Measurements from ENCODE around the gene MOB3A.
"Not testable (repeated sequence)": the region's sequence is repeated elsewhere in the genome, so short reads cannot be mapped to it uniquely, and the experiment has no call there.

Gene MOB3A

DNA sequence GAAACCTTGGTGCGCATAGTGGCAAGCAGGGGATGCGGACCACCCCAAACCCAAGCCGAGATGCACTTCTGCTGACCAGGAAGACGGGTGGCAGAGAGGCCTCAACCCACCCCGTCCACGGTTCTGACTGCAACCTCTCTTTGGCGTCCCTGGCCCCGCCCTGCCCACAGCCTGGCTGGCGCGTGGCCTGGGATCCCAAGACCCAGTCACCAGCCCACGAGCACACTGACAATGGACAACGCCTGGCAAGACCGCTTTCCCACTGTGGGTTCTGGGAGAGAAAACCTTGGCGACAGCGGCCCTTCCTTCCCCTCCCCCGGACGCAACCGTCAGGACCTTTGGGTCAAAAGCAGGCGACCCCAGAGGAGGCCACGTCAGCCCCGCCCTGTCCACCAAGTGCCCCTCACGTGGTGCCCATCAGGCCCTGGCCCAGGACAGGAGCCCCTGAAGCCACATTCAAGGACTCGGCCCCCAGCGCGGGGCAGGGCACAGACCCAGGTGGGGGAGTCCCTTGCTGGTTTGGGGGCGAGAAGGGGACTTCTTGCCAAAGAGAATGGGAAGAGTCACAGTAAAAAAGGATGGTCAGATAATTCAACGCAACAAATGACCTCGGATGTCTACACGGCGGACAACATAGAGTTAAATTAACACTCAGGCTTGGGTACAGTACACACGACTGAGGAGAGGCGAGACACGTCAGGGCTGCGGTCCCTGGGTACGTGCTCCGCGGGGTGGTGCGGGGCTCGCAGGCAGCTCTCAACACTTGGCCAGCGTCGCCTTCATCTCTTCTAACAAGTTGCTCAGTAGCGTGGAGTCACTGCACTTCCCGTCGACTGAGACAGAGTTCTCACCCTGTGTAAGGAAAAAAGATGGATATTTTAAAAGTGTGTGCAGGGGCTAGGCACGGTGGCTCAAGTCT, 5.5 kb upstream of the MOB3A start:
- DNase-seq: no peak

DNA sequence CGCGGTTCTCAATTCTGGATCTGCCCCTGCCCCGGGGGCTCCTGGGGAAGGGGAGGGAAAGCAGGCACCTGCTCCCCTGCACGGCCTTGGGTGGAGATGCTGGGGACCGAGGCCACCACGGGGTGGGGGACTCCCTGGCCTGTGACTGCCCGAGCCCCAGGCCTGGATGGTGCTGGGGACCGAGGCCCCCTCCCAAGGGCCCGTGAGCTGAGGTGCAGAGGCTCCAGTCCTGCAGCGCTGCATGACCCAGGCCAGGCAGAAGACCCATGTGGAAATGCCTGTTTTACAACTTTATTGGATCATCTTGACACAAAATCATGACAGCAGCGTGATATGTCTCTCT, 4.6 kb upstream of the MOB3A start:
- DNase-seq: no peak

DNA sequence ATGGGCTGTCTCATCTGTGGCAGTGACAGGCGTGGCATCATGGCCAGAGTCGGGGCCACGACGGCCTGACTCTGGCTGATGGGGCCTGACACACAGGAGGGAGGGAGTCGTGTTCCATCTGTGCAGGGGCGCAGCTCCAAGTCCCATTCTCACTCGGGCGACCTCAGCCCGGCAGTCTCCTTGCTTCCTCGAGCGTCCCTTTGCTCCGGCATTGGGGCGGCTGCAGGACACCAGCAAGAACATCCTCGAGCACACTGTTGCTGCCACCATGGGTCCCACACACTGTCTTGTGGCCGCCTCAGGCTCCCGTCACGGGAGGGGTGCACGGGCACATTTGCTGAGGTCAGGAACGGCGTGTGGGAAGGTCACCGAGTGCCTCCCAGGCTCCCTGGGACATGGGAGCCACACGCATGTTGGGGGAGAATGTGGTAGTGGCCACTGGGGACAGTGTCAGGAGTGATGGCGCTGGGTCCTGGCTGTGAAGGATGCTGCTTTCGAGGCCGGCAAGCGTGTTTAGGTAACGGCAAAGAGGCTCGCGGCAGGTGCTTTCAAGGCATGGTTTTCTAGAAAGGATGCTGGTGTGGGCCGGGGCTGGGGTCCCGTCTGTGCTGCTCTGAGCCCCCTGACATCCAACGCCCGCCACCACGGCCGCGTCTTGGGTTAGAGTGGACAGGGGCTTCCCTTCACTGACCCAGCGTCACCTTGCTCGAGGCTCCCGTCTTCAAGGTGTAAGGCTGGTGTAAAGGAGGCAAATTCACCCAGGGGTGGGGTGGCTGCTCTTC, 4.0 kb upstream of the MOB3A start:
- DNase-seq: no peak

- DNase-seq: no peak
Measured at GRCh38 chr19:2099054-2099501, 3.0 kb upstream of the MOB3A start.

DNA sequence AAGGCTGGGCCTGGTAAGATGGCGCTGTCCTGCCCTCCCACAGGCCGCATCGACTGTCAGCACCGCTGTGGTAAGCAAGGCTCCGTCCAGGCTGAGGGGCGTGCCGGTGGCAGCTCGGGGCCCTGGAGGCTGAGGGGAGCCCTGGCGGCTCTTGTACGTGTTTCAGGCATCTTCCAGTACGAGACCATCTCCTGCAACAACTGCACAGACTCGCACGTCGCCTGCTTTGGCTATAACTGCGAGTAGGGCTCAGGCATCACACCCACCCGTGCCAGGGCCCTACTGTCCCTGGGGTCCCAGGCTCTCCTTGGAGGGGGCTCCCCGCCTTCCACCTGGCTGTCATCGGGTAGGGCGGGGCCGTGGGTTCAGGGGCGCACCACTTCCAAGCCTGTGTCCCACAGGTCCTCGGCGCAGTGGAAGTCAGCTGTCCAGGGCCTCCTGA, 1.8 kb upstream of the MOB3A start:
- no peak for DNase-seq

- DNase-seq: no peak
Measured at GRCh38 chr19:2097203-2097885, 1.2 kb upstream of the MOB3A start.

DNA sequence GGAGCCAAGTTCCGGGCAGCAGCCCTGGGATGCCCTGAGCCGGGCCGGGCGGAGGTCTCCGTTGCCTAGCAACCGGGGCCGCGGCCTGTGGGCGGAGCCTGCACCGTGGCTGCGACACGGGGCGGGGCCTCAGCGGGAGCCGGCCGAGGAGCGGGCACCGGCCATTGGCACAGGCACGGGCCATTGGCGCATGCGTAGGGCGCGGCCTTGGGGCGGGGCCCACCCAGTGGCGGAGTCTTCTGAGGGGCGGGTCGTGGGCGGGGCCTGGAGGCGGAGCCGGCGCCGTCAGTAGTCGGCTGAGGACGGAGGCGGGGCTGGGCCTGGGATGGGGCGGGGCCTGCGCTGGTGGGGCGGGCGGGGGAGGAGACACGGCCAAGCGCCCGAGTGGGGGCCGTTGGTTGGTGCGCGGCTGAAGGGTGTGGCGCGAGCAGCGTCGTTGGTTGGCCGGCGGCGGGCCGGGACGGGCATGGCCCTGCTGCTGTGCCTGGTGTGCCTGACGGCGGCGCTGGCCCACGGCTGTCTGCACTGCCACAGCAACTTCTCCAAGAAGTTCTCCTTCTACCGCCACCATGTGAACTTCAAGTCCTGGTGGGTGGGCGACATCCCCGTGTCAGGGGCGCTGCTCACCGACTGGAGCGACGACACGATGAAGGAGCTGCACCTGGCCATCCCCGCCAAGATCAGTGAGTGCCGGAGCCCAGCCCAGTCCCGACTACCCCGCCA, 515 bp upstream of the MOB3A start, which contains the start of gene IZUMO4:
Gene IZUMO4 (plus strand): TSS at position 436 of the 723 bp plus-strand sequence. CDS start 31 bp downstream, at position 467.
- peak; percentile 100 for DNase-seq

GRCh38 chr19:2091926-2092525, 4.1 kb downstream of the MOB3A start:
- not testable (repeated sequence) for DNase-seq

- DNase-seq: no peak
Measured at GRCh38 chr19:2089727-2090053, 6.4 kb downstream of the MOB3A start.

DNA sequence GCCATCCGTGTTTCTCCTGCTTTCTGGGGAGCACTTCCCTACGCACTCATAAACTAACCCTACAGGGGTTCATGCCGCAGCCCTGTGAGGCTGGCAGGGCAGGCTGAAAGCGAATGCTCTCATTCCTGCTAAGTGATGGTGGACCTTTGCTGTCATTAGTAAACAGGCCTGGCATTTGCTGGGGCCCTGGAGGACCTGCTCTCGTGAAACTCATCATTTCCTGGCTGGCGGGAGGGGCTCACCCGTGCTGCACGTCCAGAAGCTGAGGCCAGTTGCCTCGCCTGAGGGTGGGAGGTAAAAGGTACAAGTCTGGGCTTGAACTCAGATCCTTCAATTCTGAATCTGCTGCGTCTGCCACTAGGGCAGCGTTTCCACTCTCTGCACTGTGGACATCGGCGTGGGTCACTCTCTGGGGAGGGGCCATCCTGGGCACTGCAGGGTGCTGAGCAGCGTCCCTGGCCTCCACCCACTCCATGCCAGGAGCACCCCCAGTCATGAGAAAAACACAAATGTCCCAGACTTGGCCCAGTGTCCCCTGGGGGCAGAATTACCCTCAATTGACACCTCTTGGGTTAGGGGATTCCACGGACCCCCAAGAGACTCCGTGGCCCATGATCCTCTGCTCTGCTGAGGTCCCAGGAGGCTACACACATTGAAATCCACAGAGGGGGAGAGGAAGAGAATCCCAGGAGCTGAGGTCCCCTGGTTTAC, 7.0 kb downstream of the MOB3A start:
- no peak for DNase-seq

DNA sequence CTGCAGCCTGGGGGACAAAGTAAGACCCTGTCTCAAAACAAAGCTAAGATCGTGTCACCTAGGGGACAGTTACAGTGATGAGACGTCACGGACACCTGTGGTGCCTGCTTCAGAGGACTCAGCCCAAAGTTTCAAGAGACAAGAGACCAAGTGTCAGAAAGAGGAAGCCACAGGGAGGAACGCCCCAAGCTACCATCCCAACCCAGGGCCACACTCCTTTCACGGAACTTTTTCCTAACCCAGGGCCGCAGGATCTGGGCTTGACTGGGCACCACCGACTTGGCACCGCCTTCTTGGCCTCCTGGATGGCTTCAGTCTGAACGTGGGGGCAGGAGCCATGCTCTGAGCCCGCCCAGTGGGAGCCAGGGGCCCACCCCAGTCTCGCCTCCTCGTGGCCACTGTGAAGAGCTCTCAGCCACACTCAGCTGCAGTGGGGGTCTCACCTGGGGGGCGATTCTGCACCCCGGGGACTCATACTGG, 8.5 kb downstream of the MOB3A start:
- DNase-seq: no peak

DNA sequence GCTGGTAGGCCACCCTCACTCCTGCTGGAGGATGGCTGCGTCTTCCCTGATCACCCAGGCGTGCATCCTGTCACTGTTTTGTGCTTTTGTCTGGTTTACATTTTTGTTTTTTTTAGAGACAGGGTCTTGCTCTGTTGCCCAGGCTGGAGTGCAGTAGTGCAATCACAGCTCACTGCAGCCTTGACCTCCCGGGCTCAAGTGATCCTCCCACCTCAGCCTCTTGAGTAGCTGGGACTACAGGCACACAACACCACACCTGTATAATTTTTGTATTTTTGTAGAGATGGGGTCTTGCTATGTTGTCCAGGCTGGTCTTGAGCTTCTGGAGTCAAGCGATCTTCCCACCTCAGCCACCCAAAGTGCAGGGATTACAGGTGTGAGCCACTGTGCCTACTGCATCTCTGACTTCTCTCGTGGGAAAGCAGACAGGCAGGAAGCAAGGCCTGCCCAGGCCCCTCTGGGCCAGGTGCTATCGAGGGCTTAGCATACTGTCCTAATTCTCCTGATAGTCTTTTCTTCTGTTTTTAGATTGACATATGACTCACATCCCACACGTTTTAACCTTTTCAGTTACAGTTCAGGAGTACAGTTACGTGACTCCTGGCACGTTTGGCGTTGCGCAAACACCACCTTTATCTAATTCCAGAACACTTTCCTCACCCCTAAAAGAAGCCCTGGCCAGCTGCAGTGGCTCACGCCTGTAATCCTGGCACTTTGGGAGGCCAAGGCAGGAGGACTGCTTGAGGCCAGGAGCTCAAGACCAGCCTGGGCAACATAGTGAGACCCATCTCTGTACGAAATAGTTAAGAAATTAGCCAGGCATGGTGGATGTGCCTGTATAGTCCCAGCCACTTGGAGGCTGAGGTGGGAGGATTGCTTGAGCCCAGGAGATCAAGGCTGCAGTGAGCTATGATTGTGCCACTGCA, 9.2 kb downstream of the MOB3A start:
- DNase-seq: peak; percentile 79

DNA sequence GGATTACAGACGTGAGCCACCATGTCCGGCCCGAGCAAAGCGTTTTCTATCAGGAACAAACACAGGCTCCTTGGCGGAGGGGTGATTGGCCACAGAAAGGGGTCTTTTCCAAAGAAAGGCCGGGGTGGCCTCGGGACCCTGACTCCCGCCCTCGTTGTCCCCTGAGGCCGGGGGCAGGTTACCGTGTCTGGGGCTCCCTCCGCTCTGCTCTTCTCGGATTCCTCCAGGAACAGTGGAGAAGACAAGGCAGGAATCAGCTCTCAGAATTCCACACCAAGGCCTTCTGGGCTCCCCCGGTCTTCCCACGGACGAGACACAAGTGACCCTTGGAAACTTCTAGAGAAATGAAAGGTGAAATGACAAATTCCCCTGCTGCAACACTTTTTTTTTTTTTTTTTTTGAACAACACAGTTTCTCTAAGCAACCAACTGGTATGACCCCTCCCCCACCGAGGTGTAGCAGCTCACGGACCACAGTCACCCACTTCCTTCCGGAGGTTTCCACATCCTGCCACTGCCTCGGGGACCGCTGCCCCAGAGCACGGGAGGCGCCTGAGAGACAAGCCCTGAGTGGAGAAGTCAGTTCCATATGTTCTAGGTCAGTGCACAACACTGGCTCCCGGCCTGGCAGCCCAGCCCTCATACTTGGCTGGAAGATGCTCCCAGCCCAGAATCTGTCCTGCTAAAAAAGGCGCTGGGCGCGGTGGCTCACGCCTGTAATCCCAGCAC, 11.0 kb downstream of the MOB3A start:
- peak; percentile 94 for DNase-seq

DNA sequence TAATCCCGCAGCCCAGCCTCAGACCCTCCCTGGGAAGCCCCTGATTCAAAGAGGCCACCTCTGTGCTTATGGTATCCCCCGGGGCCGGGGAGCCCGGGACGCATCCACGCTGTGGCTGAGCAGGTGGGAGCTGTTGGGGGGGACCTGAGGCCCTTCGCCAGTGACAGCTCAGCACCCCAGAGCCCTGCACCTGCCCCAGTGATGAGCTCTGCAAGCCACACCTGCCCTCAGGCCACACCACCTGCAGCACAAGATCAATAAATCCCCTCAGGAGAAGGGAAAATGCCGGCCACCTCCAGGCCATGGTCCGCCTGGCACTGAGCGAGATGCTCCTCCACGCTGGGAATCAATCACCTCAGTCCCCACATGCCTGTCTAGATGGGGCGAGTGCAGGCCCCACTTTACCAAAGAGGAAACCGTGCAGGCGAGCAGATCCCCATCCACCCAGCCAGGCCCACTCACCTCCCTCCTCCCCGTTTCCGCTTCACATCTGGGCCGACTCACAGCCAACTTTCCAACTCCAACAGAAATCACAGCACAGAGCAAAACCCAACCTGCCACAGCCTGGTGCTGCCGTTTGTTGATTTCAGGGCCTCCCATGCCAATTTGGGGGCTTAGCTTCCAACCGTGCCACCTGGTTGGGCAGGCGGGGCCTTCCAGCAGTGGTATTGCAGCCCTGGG, 12.8 kb downstream of the MOB3A start:
- peak; percentile 78 for DNase-seq

DNA sequence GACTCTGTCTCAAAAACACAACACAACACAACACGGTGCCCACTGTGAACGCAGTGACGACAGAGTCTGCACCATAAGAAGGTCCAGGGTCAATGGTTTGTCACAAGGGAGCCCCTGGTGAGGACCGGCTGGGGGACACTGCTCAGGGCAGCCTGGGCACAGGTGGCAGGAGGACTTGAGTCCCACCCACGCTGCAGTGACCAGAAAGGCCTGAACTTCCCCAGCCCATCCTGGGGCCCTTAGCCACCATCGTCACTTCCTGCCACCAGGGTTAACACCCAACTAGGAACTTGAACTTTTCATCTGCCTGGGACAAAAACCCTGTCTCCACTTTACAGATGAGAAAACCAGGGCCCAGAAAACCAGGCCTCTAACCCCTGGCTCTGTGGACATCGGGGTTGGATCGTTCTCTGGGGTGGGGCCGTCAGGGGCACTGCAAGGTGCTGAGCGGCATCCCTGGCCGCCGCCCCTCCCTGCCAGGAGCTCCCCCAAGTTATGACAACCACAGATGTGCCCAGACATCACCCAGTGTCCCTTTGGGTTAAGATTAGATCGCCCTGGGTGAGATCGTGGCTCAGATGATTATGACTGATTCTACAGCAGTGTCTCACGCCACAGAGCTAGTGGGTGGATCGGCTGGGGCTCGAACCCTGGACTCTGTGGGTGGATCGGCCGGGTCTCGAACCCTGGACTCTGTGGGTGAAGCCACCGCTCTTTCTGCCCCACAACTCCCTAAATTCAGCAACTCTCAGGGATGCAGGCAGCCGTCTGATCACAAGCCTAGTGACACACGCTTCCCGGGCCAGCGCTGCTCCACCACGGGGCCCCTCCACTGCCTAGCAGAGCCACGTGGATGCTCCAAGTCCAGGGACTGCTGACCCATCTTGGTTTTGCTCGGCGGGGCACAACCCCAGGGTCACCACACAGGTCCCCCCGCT, 14.0 kb downstream of the MOB3A start:
- DNase-seq: peak; percentile 75

DNA sequence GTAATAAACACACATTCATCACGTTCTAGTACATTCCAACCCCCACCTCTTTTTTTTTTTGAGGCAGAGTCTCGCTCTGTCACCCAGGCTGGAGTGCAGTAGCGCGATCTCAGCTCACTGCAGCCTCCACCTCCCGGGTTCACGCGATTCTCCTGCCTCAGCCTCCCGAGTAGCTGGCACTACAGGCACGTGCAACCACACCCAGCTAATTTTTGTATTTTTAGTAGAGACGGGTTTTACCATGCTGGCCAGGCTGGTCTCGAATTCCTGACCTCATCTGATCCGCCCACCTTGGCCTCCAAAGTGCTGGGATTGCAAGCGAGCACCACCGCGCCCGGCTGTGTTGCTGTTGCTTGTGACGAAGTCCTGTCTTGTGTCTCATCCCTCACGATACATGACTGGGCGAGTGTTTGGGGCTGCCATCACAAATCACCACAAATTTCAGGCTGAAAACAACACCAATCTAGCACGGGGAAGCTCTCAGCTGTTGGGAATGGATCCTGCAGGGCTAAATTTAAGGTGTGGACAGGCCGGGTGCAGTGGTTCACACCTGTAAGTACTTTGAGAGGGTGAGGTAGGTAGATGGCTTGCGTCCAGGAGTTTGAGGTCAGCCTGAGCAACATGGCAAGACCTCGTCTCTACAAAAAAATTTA, 15.7 kb downstream of the MOB3A start:
- no peak for DNase-seq

DNA sequence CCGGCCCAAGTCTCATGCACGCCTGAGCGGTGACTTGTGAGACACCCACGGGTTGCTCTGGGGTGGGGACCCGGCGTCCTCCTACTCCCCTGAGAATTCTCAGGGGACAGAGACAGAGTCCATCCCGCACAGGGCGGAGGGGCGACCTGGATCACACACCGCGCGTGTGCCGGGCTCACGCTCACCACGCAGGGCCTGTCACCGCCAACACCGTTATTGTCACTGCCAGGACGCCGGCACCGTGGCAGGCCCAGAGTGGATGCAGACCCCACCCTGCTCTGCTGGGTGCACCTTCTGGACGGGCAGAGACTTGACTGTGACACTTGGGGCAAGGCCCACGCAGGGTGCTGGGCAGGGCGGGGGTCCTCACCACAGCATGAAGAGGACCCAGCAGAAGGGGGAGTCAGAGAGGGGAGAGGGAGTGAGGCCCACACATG, 16.2 kb downstream of the MOB3A start:
- DNase-seq: no peak

Data from activated CD8-positive, alpha-beta memory T cell treated with anti-CD3 and anti-CD28 coated beads, Interleukin-2, amount 50 U/mL, for 48 hours (primary cell).